ENCODE results near the gene CCDC102B.

DNA sequence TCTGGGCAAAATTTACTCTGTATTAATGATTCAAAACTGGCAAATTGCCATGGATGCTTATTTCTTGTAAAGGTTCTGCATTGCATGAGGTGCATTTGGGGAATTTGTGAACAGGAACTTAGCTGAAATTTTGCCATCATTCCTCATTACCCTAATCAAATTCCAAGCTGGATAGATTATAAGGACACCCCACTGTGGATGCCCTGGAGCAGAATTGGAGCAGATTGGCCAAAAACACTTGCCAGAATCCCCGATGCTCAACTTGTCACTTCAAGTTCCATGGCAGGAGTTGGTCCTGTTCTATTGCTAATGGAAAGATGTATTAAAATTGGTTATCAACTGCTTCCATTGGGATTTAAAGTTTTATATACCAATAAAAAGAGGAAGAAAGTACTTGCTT is 237.9 kb downstream of the CCDC102B start:
- TF ChIP-seq, protein P1, sequence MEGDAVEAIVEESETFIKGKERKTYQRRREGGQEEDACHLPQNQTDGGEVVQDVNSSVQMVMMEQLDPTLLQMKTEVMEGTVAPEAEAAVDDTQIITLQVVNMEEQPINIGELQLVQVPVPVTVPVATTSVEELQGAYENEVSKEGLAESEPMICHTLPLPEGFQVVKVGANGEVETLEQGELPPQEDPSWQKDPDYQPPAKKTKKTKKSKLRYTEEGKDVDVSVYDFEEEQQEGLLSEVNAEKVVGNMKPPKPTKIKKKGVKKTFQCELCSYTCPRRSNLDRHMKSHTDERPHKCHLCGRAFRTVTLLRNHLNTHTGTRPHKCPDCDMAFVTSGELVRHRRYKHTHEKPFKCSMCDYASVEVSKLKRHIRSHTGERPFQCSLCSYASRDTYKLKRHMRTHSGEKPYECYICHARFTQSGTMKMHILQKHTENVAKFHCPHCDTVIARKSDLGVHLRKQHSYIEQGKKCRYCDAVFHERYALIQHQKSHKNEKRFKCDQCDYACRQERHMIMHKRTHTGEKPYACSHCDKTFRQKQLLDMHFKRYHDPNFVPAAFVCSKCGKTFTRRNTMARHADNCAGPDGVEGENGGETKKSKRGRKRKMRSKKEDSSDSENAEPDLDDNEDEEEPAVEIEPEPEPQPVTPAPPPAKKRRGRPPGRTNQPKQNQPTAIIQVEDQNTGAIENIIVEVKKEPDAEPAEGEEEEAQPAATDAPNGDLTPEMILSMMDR (IDR thresholded peaks at IDR 0.05): no peak
- no peak for TF ChIP-seq EZH2 (IDR thresholded peaks at IDR 0.05; ENCODE audit: borderline replicate concordance, insufficient read depth, low read depth, low read length, poor library complexity, severe bottlenecking)
